ENCODE results near the gene TAAR2. TPM values are rescaled to one million over a fixed set of nuclear protein-coding genes. Genes with fewer than 3 reads are reported as not detected.
A peak's percentile ranks its signal among the peaks of the same experiment; 100 is the strongest.

Gene TAAR2
- total RNA-seq, 1 donor from 2014 or later = not detected

GRCh38 chr6:132664309-132665034, 40.4 kb upstream of the TAAR2 start:
- no peak for ATAC-seq
- no peaks in the 10 kb centered on the region for H3K36me3 ChIP-seq
- H3K27ac ChIP-seq = no peak overlapping the region
- DNase-seq = no peak
- TF ChIP-seq CTCF (IDR thresholded peaks at IDR 0.05) = no peak
- H3K4me1 ChIP-seq = no peaks in the 10 kb centered on the region
- no peaks in the 10 kb centered on the region for H3K9me3 ChIP-seq
- no peaks in the 10 kb centered on the region for H3K27me3 ChIP-seq
- intact Hi-C loops (cut with DNase I) = no loop called here
- H3K4me3 ChIP-seq = no peak overlapping the region

DNA sequence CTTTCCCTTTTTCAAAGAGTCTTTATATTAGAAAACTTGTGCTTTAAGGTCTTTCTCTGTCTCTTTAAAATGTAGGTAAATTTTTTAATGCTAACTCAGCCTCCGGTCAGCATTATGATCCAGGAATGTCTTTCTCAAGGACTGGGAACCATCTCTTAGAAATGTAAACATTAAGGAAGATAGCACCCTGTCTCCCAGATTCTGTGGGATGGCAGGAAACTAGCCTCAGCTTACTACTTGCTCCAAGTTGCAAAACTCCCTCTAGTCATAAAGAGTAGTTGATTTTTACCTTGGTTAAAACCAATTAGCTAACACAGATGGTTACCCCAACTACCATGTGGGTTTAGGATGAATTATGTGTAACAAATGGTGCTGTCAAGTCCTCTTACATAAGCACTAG, 39.6 kb upstream of the TAAR2 start:
- no peaks in the 10 kb centered on the region for H3K4me1 ChIP-seq
- ATAC-seq = no peak
- H3K27me3 ChIP-seq = no peaks in the 10 kb centered on the region
- no peak overlapping the region for H3K27ac ChIP-seq
- no peak for DNase-seq
- intact Hi-C loops (cut with DNase I) = no loop called here
- no peak for TF ChIP-seq CTCF (IDR thresholded peaks at IDR 0.05)
- H3K4me3 ChIP-seq = no peak overlapping the region
- no peaks in the 10 kb centered on the region for H3K36me3 ChIP-seq
- H3K9me3 ChIP-seq = no peaks in the 10 kb centered on the region

GRCh38 chr6:132661906-132662305, 37.8 kb upstream of the TAAR2 start:
- Histone ChIP-seq H3K4me1 (no peaks in the 10 kb centered on the region), H3K9me3 (no peaks in the 10 kb centered on the region), H3K27me3 (no peaks in the 10 kb centered on the region), H3K36me3 (no peaks in the 10 kb centered on the region), H3K27ac (no peak overlapping the region), H3K4me3 (no peak overlapping the region)
- no peak for ATAC-seq
- intact Hi-C loops (cut with DNase I) = no loop called here
- DNase-seq = no peak
- TF ChIP-seq CTCF (IDR thresholded peaks at IDR 0.05) = no peak

GRCh38 chr6:132659082-132659481, 35.0 kb upstream of the TAAR2 start, which contains the start of gene TAAR1:
TAAR1 (minus strand) TSS chr6:132659182; CDS start chr6:132646003, 13,179 bp downstream.
- Histone ChIP-seq H3K36me3 (no peaks in the 10 kb centered on the region), H3K9me3 (no peaks in the 10 kb centered on the region), H3K4me1 (no peaks in the 10 kb centered on the region), H3K27me3 (no peaks in the 10 kb centered on the region), H3K4me3 (no peak within 1 kb of the TSS), H3K27ac (no peak within 1 kb of the TSS)
- TF ChIP-seq CTCF (IDR thresholded peaks at IDR 0.05) = no peak
- DNase-seq (no peak), ATAC-seq (no peak)
- intact Hi-C loops (cut with DNase I) = no loop called here

DNA sequence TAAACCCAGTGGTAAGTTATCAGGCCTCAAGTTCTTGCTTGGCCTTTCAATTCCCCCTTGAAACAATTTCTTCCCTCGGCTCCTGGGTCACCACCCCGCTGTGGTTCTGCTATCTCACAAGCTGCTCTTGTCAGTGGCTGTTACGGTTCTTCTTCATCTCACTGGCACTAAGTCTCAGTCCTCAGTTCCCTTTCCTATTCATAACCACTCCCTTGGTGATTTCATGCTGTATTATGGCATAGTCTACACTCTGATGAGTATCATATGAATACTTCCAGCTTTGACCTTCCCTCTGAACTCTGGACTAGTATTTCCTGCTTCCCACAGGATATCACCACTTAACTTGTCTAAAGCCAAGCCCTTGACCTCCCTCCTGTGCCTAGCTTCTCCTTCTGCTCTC, 27.0 kb upstream of the TAAR2 start:
- H3K27ac ChIP-seq = no peak overlapping the region
- no peak overlapping the region for H3K4me3 ChIP-seq
- ATAC-seq (peak; percentile 93), DNase-seq (no peak)
- no peaks in the 10 kb centered on the region for H3K36me3 ChIP-seq
- intact Hi-C loops (cut with DNase I) = no loop called here
- no peaks in the 10 kb centered on the region for H3K4me1 ChIP-seq
- H3K27me3 ChIP-seq = no peaks in the 10 kb centered on the region
- H3K9me3 ChIP-seq = no peaks in the 10 kb centered on the region
- no peak for TF ChIP-seq CTCF (IDR thresholded peaks at IDR 0.05)
